Measurements from ENCODE around the gene CTDSPL. TPM values are rescaled to one million over a fixed set of nuclear protein-coding genes. Genes with fewer than 3 reads are reported as not detected.

Gene CTDSPL
- total and polyA plus RNA-seq, 10 of the 15 experiments (the other 5 are each of a cell fraction or from before 2014, with no cell fraction given): 0.05 to 0.51 (median 0.18) TPM; not detected in 6

- no TSS peak for BruUV-seq (replicated peaks)
- Histone ChIP-seq H3K4me3 (no peak overlapping the region), H3K4me1 (ENCODE audit: control insufficient read depth, insufficient read depth, low read length) (peaks cover 9% of the 10 kb centered on the region), H3K27me3 (replicated peaks in 1 of 2; ENCODE audit: control insufficient read depth in 2 of 2, insufficient read depth in 2 of 2, low read length in 1 of 2) (no peaks in the 10 kb centered on the region), H3K36me3 (ENCODE audit: control insufficient read depth in 2 of 2, insufficient read depth in 2 of 2, low read length in 1 of 2) (peaks cover 0 to 3% of the 10 kb centered on the region in 2 experiments; a peak in 2 of 4 replicates), H3K27ac (ENCODE audit: control insufficient read depth, insufficient read depth) (no peak overlapping the region), H2AFZ (ENCODE audit: control insufficient read depth, low read depth, low read length) (no peak overlapping the region), H3K79me2 (ENCODE audit: control insufficient read depth, insufficient read depth, low read length) (no peaks in the 10 kb centered on the region), H3K9ac (ENCODE audit: control insufficient read depth, insufficient read depth, low read length) (no peak overlapping the region), H3K4me2 (ENCODE audit: control insufficient read depth, insufficient read depth) (no peak overlapping the region), H4K20me1 (ENCODE audit: control insufficient read depth, insufficient read depth) (no peaks in the 10 kb centered on the region), H3K9me3 (replicated peaks; ENCODE audit: control insufficient read depth, insufficient read depth, low read length) (no peaks in the 10 kb centered on the region)
- ATAC-seq (no peak), FAIRE-seq (no peak), DNase-seq (ENCODE audit: low read depth, low spot score) (no peak)
- TF ChIP-seq MAX (IDR thresholded peaks at IDR 0.05; ENCODE audit: low read depth, low read length) (no peak), CEBPZ (IDR thresholded peaks at IDR 0.05; ENCODE audit: low read depth, low read length) (no peak), WRNIP1 (IDR thresholded peaks at IDR 0.05; ENCODE audit: borderline replicate concordance, low read depth, low read length) (no peak), SRF (IDR thresholded peaks at IDR 0.05; ENCODE audit: low read depth in 2 of 2, low read length in 2 of 2) (no peak), SKIL (IDR thresholded peaks at IDR 0.05; ENCODE audit: low read depth, poor library complexity, severe bottlenecking) (no peak), DPF2 (IDR thresholded peaks at IDR 0.05) (no peak), CTCF (IDR thresholded peaks at IDR 0.05 in 2 of 3, conservative IDR thresholded peaks at IDR 0.05 in 1 of 3; ENCODE audit: control insufficient read depth in 2 of 3, extremely low read depth in 1 of 3, insufficient read depth in 1 of 3, low read depth in 3 of 3, low read length in 3 of 3) (no peak), YY1 (IDR thresholded peaks at IDR 0.05; ENCODE audit: low read depth, low read length) (no peak), CREB1 (IDR thresholded peaks at IDR 0.05; ENCODE audit: low read depth) (no peak), BRCA1 (IDR thresholded peaks at IDR 0.05; ENCODE audit: low read depth, low read length) (no peak), MYB (IDR thresholded peaks at IDR 0.05; ENCODE audit: borderline replicate concordance, low read depth, low read length) (no peak)
- SMC1A ChIA-PET (ENCODE audit: uncharacterized antibody, unreplicated experiment): no interaction called here
- CTCF ChIA-PET: interaction anchor here (1.5 kb wide), 1 partner anchor 28 kb away, joined by 5 read pairs; no protein-coding TSS in a partner anchor
- intact Hi-C loops (cut with micrococcal nuclease; ENCODE audit: unreplicated experiment) (no loop called here), in situ Hi-C loops (cut with MboI) (no loop called here)
- RAD21 ChIA-PET (ENCODE audit: unreplicated experiment): interaction anchor here (1.9 kb wide), 1 partner anchor 28 kb away, joined by 9 read pairs; no protein-coding TSS in a partner anchor
- POLR2A ChIA-PET: no interaction called here
- 73% methylated on average over 6 of the region's 6 CpGs for WGBS (ENCODE audit: insufficient coverage, insufficient replicate concordance, low lambda C conversion rate, missing lambda C conversion rate)
Measured at GRCh38 chr3:38002291-38002876, 140.7 kb downstream of the CTDSPL start.

All from GM12878 (cell line).